ENCODE measurements around the gene CT45A10.
A peak's percentile ranks its signal among the peaks of the same experiment; 100 is the strongest.
"Not testable (repeated sequence)": the region's sequence is repeated elsewhere in the genome, so short reads cannot be mapped to it uniquely, and the experiment has no call there.

CT45A10 gene, protein sequence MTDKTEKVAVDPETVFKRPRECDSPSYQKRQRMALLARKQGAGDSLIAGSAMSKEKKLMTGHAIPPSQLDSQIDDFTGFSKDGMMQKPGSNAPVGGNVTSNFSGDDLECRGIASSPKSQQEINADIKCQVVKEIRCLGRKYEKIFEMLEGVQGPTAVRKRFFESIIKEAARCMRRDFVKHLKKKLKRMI

DNA sequence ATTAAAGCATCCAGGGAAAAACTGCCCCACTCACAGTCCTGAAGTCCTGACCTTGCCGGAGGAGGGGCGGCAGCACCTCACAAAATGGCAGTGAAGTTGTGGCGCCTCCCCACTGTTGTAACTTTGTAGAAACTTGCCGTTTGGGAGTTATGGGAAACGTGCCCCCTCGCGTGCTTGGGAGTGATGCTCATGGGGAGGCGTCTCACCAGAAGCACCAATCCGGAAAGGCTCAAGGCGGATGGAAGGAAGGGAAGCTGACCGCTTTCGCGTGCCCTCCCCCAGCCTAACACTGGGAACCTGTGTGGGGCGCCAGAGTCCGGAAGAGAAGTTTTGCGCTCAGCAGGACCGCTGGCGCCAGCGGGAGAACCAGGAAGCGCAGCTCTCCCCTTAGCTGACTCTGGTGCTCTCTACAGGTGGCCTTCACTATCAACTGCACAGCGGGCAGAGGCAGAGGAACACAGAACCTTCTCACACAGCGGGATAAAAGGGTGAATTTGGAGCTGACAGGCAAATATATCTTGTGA, at the start of gene CT45A10, which contains the start of gene SAGE1:
Gene CT45A10 (minus strand): TSS at position 151 of the 524 bp plus-strand sequence. CDS start 8,100 bp downstream, outside the sequence.
Gene SAGE1 (plus strand): TSS at position 423 of the 524 bp plus-strand sequence. CDS start 2,527 bp downstream, outside the sequence.
- no peak for DNase-seq (ENCODE audit: low spot score)

DNA sequence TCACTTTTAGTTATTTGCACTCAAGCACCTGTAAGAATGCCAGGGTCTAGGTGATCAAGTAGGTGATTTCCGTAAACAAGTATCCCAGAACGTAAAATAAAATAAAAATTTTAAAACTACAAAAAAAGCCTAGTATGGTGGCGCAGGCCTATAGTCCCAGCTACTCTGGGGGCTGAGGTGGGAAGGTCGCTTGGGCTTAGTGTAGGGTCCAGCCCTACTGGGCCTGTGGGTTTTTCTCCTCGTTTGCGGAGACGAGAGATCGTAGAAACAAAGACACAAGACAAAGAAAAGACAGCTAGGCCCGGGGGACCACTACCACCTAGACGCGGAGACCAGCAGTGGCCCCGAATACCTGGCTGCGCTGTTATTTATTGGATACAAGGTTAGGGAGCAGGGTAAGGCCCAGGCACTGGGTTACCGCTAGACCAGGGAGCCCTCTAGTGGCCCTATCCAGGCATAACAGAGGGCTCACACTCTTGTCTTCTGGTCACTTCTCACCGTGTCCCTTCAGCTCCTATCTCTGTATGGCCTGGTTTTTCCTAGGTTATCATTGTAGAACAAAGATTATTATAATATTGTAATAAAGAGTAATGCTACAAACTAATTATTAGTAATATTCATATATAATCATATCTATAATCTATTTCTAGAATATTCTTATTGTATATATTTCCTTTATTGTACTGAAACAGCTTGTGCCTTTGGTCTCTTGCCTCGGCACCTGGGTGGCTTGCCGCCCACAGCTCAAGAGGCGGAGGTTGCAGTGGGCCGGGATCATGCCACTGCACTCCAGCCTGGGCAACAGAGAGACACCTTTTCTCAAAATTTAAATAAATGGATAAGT, 38.6 kb upstream of the CT45A10 start:
- DNase-seq (ENCODE audit: low spot score) = peak; percentile 48

DNA sequence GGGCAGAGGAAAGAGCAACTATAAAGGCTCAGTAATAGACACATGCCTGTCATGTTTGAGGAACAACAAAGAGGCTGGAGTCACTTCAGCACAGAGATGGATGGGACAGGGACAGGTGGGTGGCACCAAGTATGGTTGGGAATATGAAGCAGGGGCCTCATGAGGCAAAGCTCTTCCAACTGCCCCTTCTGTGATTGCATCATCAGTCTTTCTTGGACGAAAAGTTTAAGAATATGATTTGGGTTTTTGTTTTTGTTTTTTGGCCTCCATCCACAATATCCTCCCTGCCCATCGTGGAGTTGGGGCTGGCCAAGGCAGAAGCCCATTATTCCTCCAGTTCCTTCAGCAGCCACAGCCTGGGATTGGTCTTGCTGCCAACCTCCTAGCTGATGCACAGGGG, 34.7 kb upstream of the CT45A10 start:
- no peak for DNase-seq (ENCODE audit: low spot score)

DNA sequence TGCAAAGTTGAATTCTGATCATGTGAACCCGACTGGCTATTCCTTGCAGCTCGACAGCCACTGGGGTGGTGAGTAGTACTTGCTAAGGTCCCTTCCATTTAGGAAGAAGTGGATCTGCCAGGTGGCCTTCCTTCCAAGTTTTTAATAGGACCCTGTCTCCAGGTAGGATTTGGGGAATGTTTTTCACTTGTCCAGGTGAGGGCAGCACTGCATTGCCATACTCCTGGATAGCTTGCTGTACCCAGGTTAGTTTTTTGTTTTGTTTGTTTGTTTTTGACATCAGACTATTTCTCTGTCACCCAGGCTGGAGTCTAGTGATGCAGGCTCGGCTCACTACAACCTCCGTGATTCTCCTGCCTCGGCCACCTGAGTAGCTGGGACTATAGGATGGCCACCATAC, 30.1 kb upstream of the CT45A10 start:
- peak; percentile 6 for DNase-seq (ENCODE audit: low spot score)

DNA sequence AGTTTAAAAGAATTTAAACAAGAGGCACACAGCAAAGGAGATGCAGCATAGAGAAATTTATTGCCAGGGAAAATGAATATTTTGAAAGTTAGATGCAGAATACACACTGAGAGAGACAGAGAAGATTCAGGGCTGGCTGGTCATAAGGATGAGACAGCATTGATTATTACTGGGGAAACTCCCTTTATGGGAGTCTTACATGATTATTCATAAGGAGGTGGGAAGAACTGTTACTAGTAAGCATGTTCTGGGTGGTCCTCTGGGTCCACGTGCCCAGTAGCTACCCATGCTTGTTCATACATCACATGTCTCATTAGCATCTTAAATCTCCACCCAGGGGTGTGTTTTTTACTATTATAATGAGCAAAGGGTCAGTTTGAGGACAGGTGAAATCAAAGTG, 27.3 kb upstream of the CT45A10 start:
- DNase-seq (ENCODE audit: low spot score) = not testable (repeated sequence)

DNA sequence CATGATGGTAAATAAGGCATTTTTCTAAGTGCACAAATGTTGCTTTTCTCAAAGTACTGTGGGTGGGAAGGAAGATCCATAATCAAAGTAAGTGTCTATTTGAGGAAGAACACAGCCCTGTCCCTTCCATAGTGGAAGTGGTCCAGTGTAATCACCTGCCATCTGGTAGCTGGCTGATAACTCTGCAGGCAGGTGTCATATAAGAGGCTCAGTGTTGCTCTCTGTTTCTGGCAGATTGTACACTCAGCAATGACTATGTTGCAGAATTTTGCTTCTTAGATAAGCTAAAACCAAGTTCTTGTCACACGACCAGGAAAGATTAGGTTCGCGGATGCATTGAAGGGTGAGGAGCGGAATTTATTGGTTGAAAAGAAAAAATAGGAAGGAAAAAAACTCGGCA, 21.2 kb upstream of the CT45A10 start:
- no peak for DNase-seq (ENCODE audit: low spot score)

DNA sequence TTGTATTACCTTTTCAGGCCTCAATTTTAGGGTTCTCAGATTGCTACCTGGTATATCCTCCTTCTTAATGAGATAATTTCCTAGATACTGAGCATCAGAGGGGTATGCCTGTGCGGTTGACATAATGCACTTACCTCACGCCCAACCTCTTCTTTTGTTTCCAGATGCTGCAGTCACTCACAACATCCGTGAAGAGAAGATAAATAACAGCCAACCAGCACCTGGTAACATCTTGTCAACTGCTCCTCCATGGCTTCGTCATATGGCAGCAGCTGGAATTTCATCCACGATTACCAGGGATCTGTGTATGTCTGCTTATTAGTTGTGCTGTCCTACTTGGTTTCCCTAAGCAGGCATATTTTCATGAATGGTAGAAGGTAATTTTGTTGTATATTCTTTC, 17.0 kb upstream of the CT45A10 start:
- DNase-seq (ENCODE audit: low spot score) = no peak

DNA sequence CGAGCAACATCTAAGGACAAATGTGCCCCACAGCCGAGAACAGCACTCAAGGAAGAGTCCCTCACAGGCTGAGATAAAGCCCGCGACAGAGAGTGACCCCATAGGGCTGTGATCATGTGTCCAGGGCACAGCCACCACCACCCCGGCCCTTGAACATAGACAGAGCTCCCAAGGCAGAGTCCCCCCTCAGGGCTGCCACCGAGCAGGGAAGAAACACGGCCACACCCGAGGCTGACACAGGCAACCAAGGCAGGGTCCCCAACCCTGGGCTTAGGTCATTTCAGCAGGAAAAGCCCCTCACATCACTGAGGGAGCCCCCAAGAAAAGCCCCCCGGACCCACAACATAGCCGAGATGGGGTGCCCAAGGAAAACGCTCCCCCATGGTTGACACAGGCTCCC, 463 bp downstream of the CT45A10 start:
- no peak for DNase-seq (ENCODE audit: low spot score)

DNA sequence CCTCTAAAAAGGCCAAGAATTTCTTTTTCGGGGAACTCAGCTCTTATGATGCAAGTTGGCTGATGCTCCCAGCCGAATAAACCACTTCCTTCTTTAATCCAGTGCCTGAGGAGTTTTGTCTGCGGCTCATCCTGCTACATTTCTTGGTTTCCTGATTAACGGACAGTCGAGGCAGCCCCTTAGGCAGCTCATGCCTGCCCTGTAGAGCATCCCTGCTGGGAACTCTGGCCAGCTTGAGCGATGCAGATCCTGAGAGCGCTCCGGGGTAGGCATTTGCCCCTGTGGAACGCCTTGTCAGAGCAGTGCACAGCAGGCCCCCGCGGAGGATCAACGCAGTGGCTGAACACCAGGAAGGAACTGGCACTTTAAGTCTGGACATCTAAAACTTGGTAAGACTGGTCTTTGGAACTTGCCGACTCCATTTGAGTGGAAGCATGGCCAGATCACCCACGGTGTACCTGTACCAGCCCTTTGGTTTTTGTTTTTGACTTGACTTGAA, 3.1 kb downstream of the CT45A10 start:
- no peak for DNase-seq (ENCODE audit: low spot score)

DNA sequence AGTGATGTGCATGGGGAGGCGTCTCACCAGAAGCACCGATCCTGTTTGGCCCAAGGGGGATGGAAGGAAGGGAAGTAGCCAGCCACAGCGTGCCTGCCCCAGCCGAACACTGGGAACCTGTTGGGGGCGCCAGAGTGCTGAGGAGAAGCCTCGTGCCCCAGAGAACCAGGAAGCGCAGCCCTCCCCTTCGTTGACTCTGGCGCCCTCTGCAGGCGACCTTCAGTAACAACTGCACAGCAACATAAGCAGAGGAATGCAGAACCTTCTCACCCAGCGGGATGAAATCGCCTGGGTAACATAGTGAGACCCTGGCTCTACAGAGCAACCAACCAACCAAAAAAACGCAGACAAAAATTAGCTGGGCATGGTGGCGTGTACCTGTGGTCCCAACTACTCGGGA, 4.3 kb downstream of the CT45A10 start:
- not testable (repeated sequence) for DNase-seq (ENCODE audit: low spot score)

DNA sequence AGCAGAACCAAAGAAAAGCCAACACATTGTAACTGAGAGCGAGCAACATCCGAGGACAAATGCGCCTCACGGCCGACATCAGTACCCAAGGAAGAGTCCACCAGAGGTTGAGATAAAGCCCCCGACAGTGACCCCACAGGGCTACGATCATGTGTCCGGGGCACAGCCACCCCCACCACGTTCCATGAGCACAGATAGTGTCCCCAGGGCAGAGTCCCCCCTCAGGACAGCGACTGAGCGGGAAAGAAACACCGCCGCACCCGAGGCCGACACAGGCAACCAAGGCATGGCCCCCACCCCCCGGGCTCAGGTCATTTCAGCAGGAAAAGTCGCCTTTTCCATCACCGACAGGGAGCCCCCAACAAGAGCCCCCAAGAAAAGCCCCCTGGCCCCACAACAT, 5.0 kb downstream of the CT45A10 start:
- not testable (repeated sequence) for DNase-seq (ENCODE audit: low spot score)

DNA sequence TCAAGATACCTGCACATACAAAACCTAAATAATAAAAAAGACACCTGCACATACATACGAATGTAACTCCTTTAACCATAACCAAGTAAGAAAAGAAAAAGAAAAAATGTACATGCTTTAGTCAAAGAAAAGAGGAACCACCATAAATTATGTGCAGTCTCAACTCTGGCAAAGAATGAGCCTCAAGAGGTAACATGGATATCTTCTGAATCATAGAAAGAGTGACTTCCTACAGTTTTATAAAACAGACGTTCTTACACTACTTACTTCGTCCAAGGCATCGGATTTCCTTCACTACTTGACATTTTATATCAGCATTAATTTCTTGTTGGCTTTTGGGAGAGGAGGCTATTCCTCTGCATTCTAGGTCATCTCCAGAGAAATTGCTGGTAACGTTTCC, 10.5 kb downstream of the CT45A10 start:
- DNase-seq (ENCODE audit: low spot score) = not testable (repeated sequence)

DNA sequence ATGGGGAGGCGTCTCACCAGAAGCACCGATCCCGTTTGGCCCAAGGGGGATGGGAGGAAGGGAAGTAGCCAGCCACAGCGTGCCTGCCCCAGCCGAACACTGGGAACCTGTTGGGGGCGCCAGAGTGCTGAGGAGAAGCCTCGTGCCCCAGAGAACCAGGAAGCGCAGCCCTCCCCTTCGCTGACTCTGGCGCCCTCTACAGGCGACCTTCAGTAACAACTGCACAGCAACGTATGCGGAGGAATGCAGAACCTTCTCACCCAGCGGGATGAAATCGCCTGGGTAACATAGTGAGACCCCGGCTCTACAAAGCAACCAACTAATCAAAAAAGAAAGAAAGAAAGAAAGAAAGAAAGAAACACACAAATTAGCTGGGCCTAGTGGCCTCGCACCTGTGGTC, 21.5 kb downstream of the CT45A10 start, which contains the start of gene CT45A9:
Gene CT45A9 (minus strand): TSS at position 101 of the 400 bp plus-strand sequence. CDS start 3,751 bp downstream, outside the sequence.
- DNase-seq (ENCODE audit: low spot score) = not testable (repeated sequence)

DNA sequence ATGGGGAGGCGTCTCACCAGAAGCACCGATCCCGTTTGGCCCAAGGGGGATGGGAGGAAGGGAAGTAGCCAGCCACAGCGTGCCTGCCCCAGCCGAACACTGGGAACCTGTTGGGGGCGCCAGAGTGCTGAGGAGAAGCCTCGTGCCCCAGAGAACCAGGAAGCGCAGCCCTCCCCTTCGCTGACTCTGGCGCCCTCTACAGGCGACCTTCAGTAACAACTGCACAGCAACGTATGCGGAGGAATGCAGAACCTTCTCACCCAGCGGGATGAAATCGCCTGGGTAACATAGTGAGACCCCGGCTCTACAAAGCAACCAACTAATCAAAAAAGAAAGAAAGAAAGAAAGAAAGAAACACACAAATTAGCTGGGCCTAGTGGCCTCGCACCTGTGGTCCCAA, 38.8 kb downstream of the CT45A10 start, which contains the start of gene CT45A8:
Gene CT45A8 (minus strand): TSS at position 101 of the 400 bp plus-strand sequence. CDS start 3,755 bp downstream, outside the sequence.
- DNase-seq (ENCODE audit: low spot score) = not testable (repeated sequence)

DNA sequence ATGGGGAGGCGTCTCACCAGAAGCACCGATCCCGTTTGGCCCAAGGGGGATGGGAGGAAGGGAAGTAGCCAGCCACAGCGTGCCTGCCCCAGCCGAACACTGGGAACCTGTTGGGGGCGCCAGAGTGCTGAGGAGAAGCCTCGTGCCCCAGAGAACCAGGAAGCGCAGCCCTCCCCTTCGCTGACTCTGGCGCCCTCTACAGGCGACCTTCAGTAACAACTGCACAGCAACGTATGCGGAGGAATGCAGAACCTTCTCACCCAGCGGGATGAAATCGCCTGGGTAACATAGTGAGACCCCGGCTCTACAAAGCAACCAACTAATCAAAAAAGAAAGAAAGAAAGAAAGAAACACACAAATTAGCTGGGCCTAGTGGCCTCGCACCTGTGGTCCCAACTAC, 56.1 kb downstream of the CT45A10 start, which contains the start of gene CT45A7:
Gene CT45A7 (minus strand): TSS at position 101 of the 400 bp plus-strand sequence. CDS start 3,747 bp downstream, outside the sequence.
- not testable (repeated sequence) for DNase-seq (ENCODE audit: low spot score)
